ENCODE data around the gene MAGIX.

MAGIX gene

DNA sequence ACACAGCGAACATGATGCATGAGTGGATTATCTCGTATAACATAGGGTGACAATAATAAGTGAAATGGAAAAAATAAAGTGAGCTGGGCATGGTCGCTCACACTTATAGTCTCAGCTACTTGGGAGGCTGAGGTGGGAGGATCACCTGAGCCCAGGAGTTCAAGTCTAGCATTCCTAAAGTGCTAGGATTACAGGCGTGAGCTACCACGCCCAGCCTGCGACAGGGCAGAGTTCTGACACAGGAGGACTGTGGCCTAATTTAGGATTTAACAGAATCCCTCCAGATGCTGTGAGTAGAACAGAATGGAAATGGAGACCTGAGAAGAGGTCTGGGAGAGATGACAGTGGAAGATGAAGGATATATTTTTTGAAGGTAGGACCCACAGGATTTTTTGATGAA is 27.0 kb downstream of the MAGIX start:
- H3K4me3 ChIP-seq (ENCODE audit: control insufficient read depth, low read depth, low read length): peak overlapping the region; percentile 5
- DNase-seq (ENCODE audit: low read depth): no peak
- TF ChIP-seq, protein P1, sequence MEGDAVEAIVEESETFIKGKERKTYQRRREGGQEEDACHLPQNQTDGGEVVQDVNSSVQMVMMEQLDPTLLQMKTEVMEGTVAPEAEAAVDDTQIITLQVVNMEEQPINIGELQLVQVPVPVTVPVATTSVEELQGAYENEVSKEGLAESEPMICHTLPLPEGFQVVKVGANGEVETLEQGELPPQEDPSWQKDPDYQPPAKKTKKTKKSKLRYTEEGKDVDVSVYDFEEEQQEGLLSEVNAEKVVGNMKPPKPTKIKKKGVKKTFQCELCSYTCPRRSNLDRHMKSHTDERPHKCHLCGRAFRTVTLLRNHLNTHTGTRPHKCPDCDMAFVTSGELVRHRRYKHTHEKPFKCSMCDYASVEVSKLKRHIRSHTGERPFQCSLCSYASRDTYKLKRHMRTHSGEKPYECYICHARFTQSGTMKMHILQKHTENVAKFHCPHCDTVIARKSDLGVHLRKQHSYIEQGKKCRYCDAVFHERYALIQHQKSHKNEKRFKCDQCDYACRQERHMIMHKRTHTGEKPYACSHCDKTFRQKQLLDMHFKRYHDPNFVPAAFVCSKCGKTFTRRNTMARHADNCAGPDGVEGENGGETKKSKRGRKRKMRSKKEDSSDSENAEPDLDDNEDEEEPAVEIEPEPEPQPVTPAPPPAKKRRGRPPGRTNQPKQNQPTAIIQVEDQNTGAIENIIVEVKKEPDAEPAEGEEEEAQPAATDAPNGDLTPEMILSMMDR (IDR thresholded peaks at IDR 0.05; ENCODE audit: control insufficient read depth, insufficient read depth, low read depth, low read length, missing control alignments): no peak

GRCh38 chrX:49190821-49191573 is 28.4 kb downstream of the MAGIX start:
- peak overlapping the region; percentile 76 for H3K4me3 ChIP-seq (ENCODE audit: control insufficient read depth, low read depth, low read length)
- TF ChIP-seq, protein P1 (IDR thresholded peaks at IDR 0.05; ENCODE audit: control insufficient read depth, insufficient read depth, low read depth, low read length, missing control alignments): no peak
- peak; percentile 99 for DNase-seq (ENCODE audit: low read depth)

DNA sequence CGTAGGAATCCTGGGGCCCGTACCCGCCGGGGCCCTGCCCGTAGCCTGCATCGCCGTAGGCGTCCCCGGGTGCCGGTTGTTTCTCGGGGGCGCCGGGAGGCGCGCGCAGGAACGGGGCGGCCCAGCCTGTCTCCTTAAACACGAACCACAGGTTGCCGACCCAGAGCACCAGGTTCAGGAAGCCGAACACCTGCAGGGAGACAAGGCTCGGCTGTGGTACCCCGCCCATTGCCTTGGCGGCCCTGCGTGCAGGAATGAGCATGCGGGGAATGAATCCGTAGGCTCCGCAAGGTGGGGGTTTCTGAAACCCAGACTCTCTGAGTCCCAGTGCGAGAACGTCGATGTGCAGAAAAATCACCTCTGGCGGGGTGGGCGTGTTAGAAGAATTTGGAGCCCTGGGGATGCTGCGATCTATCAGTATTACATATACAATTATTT is 29.0 kb downstream of the MAGIX start:
- H3K4me3 ChIP-seq (ENCODE audit: control insufficient read depth, low read depth, low read length): peak overlapping the region; percentile 76
- TF ChIP-seq, protein P1 (IDR thresholded peaks at IDR 0.05; ENCODE audit: control insufficient read depth, insufficient read depth, low read depth, low read length, missing control alignments): no peak
- DNase-seq (ENCODE audit: low read depth): no peak

DNA sequence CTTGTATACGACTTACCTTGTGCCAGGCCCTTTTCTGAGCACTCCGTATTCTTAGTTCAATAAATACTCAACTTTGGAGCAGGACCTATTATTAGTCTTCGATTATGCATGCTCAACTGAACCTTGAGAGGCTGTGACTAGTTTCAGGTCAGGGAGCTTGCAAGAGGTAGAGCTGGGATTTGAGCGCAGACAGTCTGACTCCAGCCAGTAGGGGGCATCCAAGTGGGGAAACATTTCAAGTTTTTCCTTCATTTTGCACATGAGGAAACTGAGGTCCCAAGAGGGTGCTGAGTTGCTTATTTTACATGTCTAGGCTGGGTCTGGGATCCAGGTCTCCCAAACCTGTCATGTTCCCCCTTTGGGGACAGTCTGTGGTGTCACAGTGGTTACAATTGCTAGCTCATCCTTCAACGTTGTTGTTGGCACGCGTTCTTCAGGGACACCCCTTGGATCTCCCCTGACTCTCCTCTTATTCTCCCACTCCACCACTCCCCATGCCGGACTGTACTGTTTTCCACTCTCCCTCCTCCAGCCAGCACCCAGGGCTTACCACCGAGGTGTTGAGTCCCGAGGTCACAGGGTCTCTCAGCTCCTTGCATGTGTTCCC is 30.3 kb downstream of the MAGIX start:
- DNase-seq (ENCODE audit: low read depth): no peak
- no peak overlapping the region for H3K4me3 ChIP-seq (ENCODE audit: control insufficient read depth, low read depth, low read length)
- TF ChIP-seq, protein P1 (IDR thresholded peaks at IDR 0.05; ENCODE audit: control insufficient read depth, insufficient read depth, low read depth, low read length, missing control alignments): peak; percentile 69

DNA sequence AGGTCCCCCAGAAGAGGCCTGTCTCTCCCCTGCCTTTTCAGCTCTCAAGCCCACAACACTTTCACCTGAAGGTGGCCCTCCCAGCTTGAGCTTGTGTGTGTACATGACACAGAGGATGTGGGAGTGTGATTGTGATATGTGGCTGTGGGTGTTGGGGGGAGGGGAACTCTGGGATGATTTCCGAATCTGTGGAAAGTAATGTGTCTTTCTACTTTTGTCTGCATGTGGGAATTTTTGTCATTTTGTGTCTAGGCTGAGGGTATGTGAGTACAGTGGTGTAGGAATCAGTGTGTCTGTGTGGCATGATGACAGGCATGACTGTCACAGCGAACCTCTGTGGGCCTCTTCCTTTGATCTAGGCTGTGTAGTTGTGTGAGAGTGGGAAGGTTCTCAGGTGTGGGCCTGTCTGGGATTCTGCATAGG is 31.0 kb downstream of the MAGIX start:
- TF ChIP-seq, protein P1 (IDR thresholded peaks at IDR 0.05; ENCODE audit: control insufficient read depth, insufficient read depth, low read depth, low read length, missing control alignments): no peak
- DNase-seq (ENCODE audit: low read depth): no peak
- H3K4me3 ChIP-seq (ENCODE audit: control insufficient read depth, low read depth, low read length): no peak overlapping the region

- TF ChIP-seq, protein P1 (IDR thresholded peaks at IDR 0.05; ENCODE audit: control insufficient read depth, insufficient read depth, low read depth, low read length, missing control alignments): no peak
- DNase-seq (ENCODE audit: low read depth): no peak
- no peak overlapping the region for H3K4me3 ChIP-seq (ENCODE audit: control insufficient read depth, low read depth, low read length)
Measured at GRCh38 chrX:49197543-49198087, 35.1 kb downstream of the MAGIX start.

All from AG09309 (cell line).